NOMO-1 (cell line): Measurements from ENCODE around the gene SUV39H1.
"Not testable (repeated sequence)": the region's sequence is repeated elsewhere in the genome, so short reads cannot be mapped to it uniquely, and the experiment has no call there.

Experiments
- DNase-seq, 2 experiments: peaks; one replicate each; lab custom pipeline; 2025; ENCODE audit not compliant: unreplicated experiment in 2 of 2; lab: John Stamatoyannopoulos, UW

The SUV39H1 gene

DNA sequence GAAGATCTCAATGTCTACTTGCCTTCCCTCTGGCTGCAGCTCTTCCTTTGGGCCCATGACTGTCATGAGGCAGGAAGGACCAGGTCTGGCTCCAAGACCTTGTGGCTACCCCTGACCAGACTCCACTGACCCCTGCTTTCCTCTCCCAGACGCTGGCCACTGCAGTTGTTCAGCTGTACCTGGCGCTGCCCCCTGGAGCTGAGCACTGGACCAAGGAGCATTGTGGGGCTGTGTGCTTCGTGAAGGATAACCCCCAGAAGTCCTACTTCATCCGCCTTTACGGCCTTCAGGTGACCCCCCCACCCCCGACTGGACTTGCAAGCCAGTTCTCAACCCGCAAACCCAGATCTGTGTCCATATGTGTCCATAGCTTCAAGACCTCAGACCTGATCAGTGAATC is 12.4 kb upstream of the SUV39H1 start:
- no peak for DNase-seq

DNA sequence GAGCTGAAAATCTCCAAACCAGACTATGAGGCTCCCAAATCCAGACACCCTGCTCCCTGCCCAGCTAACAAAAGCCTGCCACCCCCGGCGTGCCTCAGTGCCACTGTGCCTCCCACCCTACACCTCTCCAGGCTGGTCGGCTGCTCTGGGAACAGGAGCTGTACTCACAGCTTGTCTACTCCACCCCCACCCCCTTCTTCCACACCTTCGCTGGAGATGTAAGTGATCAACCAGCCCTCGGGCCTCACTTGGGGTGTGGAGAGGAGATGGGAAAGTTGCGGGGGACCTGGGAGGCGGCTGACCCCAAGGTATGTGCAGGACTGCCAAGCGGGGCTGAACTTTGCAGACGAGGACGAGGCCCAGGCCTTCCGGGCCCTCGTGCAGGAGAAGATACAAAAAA is 11.1 kb upstream of the SUV39H1 start:
- no peak for DNase-seq

DNA sequence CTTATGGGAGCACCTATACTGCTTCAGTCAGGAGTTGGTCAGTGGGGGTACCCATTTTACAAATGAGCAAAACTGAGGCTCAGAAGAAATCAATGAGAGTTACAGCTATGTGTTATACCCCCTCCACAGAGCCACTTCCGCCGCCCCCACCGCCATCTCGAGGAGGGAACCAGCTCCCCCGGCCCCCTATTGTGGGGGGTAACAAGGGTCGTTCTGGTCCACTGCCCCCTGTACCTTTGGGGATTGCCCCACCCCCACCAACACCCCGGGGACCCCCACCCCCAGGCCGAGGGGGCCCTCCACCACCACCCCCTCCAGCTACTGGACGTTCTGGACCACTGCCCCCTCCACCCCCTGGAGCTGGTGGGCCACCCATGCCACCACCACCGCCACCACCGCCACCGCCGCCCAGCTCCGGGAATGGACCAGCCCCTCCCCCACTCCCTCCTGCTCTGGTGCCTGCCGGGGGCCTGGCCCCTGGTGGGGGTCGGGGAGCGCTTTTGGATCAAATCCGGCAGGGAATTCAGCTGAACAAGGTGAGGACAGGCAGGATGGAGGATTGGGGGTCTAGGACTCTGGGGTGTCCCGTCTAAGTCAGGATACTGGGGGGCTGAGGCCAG is 7.9 kb upstream of the SUV39H1 start:
- no peak for DNase-seq

DNA sequence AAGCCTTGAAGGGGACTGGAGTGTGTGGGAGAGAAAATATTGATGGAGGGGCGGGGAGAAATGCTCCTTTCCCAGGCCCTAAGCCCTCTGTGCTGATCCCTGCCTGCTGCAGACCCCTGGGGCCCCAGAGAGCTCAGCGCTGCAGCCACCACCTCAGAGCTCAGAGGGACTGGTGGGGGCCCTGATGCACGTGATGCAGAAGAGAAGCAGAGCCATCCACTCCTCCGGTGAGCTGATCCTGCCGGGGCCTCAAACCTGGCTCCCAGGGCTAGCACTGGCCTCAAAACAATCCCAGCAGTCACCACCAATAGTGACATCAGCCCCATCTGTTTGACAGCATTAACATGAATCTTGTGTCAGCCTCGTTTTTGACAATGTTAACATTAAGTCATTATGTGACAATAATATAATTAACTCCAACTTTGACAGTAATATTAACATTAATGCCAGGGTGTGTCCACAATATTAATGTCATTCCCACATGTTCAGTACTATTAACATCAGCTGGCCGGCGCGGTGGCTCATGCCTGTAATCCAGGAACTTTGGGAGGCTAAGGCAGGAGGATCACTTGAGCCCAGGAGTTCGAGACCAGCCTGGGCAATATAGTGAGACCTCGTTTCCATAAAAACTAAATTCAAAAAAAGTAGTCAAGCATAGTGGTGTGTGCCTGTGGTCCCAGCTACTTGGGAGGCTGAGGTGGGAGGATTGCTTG is 7.2 kb upstream of the SUV39H1 start:
- DNase-seq, result no peak

DNA sequence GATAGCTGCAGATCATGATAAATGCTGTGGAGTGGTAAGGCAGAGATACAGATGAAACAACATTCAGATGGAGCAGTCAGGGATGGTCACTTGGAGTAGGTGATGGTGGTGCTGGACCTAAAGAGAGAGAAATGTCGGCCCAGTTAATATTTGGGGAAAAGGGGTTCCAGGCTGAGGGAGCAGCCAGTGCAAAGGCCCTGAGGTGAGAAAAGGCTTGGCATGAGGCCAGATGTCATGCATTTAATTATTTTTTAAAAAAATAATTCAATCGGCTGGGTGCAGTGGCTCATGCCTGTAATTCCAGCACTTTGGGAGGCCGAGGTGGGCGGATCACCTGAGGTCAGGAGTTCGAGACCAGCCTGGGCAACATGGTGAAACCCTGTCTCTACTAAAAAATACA is 4.8 kb upstream of the SUV39H1 start:
- not testable (repeated sequence) for DNase-seq

DNA sequence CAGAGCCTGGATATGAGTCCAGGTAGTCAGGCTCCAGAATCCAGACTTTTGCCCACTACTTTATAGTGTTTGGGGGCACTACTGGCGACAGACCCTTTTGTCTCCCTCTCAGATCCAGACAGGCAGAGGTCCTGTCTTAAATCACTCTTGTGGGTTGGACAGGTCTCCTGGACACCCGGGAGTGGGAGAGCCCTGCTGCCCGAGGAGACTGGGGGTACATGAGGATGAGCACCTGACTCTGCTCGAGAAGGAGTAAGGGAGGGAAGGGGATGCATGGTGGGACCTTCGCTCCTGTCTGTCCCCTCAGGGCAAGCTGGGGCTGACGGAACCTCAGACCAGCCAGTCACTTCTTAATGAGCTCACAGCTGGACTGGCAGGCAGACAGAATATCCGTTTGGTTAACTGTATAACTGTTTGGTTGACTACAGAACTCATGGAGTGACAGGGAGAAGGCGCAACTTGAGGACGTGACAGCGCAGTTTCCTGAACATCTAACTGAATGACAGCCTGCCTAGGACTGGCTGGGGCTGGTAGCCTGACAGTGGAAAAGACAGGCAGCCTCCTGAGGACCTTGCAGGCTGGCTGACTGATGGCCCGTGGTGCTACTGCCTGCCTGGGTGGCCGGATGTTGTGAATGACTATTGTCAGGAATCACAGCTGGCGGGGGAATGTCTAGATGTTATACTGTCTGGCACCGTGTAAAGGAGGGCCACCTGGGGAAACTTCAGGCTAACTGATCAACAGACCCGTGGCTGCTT is 1.6 kb upstream of the SUV39H1 start:
- DNase-seq, result no peak

DNA sequence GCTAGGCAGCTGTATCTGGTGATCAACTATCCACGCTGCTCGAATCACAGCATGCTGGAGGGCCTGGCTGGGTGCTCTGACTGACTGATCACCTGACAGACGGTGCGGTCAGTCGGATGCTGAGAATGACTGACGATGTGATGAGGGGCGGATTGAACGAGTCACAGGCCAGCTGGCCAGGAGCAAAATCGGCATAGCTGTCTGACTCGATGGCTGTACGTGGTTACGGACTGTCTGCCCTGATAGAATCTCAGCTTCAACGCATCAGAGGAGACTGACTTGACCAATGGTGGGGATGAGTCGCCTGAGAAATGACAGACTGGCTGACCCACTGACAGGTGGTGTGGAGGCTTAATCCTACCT is 1.0 kb upstream of the SUV39H1 start:
- DNase-seq, result no peak

DNA sequence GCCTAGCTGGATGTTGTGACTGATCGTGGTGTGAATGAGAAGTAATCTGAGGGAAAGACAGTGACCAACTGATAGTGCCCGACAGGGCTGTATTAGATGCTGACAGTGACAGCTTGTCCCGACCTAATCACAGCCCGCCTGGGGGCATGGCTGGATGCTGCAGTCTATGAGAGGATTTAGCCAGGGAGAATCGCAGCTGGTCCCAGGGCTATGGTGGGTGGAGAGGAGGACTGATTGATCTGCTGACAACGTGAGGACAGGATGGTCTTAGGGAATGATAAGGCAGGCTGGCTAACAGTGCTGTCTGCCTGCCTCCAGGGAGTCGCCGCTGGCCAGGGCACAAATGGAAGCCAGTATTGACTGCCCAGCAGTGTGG is 621 bp upstream of the SUV39H1 start:
- no peak for DNase-seq

DNA sequence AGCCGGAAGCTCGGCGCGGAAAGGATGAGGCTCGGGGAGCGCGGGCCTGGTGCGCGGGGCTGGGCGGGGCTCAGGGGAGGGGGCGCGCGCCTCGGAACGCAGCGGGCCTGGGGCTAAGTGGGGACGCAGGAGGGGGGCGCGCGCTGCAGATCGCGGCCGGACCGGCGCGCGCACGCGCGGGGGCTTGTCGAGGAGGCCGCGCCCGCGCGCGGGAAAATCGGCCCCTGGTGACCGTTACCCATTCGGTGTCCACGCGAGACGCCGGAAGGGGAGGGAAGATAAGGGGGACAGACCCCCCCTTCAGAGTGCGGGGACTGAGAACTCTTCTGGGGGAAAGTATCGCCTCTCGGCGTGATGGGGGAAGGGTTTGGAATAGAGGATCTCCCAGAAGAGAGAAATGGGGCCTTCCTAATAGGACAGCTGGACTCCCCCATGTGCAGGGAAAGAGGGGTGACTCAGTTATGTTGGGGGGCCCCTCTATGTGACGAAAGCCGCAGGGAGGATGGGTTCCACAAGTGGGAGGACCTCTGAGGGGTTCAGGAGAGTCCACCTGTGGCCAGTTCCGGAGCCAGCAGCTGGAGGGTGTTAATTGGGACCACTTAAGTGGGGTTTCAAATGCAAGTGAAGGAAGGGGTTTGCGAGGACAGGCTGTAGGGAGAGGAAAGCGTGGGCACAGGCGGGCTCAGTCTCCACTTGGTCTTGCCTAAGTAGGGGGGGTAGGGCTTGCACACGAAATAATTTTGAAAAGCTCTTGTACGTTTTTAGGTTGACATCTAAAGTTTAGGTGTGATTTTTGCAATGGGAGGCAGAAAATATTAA is 584 bp downstream of the SUV39H1 start:
- DNase-seq, result peak in 1 of 2 experiments; percentile 23

DNA sequence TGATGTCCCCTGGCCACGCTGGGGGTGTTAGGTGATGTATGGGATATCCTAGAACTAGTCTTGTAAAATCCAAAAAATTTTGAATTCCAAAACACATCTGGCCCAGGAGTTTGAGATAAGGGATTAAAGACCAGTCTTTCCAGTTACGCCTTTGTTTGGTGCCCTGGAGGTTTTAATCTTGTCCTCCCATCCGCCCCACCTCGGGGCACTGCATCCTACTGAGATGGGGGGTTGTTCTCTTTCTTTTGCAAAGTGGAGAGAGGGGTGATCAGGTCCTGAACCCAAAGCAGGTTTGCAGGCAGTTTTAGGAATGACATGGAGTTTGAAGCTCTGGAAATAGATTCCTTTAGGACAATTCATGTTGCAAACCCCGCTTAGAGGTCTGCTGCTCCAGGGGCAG is 1.8 kb downstream of the SUV39H1 start:
- no peak for DNase-seq

DNA sequence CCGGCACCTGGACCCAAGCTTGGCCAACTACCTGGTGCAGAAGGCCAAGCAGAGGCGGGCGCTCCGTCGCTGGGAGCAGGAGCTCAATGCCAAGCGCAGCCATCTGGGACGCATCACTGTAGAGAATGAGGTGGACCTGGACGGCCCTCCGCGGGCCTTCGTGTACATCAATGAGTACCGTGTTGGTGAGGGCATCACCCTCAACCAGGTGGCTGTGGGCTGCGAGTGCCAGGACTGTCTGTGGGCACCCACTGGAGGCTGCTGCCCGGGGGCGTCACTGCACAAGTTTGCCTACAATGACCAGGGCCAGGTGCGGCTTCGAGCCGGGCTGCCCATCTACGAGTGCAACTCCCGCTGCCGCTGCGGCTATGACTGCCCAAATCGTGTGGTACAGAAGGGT is 3.7 kb downstream of the SUV39H1 start:
- DNase-seq, result no peak

DNA sequence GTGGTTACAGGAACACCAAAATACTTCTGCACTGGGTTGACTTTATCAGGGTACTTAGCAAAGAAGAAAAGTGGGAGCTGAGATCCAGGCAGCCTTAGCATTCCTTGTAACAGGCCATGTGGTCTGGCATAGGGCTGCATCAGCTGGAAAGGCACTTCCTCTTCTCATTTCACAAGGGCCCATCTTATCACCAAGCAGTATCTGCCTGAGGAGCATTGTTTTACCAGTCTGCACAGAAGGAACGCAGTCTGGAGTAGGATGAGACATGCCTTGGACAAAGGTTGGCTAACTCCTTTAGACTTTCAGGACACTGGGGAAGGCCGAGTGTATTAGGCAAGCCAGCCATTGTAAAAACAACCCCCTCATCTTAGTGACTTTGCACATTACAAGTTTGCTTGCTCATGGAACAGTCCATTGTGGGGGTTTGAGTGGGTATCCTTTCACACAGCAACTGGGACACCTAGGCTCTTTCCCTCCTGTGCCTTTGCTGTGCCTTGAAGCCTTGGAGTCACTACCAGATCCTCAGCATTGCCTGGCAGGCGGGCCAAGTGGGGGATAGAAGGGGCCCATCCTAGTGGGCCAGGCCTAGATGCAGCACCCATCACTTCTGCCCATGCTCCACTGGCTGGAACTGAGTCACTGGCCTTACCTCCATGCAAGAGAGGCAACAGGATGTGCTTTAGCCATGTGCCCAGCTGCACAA is 4.6 kb downstream of the SUV39H1 start:
- no peak for DNase-seq

DNA sequence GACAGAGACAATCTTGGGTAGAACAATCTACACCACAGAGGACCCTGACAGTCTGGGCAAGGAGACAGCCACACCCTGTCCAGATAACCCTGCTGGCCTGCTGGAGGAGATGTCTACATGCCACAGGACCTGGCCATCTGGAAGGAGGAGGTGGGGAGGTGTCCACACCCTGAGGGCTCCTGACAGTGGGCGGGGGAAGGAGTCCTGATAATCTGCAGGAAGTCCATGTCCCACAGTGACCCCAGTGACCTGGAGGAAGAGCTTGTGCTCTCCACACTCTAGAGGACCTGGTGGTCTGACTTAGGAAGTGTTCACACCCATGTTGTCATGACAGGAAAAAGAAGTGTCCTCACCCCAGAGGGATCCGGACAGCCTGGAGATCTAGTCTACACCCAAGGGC is 5.5 kb downstream of the SUV39H1 start:
- DNase-seq, result no peak

DNA sequence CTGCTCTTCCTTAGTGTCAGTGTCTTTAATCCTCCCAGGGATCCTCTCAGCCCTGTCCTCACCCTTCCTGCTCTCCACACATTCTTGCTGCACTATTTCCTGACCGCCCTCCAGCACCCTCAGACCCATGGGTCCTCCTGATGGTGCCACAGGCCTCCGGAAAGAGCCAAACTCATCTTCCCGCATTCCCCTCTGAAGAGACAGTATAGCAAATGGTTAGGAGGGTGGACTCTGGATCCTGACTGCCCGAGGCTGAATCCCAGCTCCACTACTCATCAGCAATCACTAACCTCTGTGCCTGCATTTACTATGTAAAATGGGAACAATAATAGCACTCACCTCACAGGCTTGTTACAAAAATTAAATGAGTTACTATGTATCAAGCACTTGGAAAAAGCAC is 6.2 kb downstream of the SUV39H1 start:
- DNase-seq, result no peak

DNA sequence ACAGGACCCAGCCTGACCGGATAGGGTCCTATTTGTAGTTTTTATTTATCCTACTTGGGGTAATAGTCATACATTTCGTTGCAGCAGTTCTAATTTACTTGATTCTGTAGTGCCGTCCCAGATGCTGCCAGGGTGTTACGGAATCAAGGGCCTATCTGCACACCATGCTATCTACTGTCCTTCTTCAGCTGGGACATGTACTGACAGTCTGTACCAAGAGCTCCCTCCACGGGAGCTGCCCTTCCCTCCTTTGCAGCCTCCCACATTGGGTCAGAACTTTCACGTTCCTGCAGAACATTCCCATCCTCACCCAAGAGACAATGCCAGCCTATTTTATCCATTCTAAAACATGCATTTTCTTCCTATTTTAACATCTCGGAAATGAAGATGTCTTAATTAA is 6.7 kb downstream of the SUV39H1 start:
- no peak for DNase-seq

DNA sequence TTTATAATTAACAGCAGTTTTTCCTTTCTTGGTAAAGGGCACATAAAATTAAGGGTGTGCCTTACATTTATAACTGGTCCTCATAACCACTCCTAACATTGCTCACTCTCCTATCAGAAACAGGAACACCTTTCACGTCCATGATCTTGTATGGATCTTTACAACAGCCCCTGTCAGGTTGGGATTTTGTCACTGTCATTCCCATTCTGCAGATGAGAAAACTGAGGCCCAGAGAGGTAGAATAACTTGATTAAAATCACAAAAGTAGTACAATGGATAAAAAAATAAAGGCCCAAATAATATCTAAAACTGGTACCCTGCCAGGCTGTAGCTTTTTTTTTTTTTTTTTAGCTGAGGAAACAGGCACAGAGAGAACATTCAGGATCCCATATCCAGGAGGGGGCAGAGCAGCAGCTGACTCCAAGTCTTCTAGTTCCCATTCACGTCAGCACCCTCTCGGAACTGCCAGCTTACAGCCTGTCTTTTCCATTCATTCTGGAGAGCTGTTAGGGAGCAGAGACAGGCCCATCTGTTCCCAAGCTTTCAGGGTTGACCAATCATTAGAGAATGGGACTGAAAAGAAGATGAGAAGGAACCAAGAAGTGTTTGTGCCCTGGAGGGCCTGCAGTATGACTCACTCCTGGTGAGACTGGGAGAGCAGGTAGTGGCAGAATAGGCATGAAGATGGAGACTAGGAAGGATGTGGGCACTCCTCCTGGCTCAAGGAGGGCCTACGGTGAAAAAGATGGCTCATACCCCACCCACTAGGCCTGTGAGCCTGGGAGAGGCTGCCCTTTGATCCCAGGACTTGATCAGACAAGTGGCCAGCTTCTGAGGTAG is 7.3 kb downstream of the SUV39H1 start:
- no peak for DNase-seq

DNA sequence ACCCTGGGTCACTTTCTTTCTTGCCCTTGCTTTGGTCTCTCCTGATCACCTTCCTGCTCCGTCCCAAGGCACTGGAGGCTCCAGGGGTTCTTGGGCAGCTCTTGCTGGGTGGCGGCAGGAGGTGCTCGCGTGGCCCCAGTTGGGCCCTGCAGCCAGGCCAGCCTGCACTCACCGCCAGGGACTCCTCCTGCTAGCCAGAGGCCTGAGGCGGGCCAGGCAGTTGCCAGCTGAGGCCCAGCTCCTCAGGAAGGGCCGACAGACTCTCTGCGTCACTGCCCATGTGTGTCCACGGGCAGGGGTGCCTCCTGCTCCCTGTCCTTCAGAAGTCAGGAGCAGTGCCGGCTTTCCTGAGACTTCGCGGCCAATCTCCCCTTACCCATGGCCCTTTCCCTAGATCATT is 9.3 kb downstream of the SUV39H1 start:
- no peak for DNase-seq

DNA sequence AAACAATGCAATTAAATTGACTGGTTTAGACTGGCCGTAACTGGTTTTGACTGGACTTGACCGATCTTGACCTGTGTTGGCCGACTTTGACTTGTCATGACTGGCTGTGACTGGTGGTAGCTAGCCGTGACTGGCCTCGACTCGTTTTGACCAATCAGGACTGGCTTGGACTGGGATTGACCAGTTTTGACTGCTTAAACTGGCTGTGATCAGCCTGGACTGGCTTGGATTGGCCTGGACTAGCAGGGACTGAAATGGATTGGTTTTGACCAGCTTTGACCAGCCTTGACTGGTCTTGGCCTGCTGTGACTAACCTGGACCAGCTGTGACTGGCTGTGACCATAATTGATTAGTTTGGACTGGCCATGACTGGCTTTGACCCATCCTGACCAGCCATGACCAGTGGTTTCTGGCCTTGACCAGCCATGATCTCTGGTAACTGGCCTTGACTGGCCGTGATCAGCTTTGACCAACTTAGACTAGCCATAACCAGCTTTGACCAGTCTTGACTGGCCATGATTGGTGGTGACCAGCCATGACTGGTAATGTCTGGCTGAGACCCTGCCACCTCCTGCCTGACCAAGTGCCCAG is 13.1 kb downstream of the SUV39H1 start:
- no peak for DNase-seq

DNA sequence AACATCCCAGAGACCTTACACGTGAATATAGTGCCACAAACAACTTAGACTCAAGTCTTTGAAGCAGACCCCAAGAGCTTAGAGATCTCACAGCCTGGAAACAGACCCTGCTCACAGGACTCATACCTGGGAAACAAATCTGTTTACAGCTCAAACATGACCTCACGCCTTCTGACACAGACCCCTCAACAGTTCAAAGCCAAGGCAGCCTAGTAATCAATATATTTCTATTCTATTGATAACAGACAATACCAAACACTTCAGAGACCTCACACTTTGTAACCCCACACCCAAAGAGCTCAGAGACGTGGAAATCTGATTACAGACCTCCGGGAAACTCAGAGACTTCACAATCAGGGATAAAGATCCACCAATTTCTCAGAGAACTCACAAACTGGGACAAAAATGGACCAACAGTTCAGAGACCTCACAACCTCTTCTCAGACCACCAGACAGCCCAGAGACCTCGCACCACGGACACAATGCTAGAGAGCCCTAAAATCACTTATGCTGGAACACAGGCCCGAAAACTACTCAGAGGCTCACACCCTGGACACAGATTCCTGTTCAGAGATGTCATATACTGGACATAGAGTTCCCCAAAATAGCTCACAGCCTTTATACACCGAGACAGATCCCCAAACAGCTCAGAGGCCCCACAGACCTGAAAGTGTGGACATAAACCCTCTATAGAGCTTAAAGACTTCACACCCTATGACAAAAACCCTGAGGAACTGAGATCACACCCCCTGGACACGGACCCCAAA is 14.8 kb downstream of the SUV39H1 start:
- no peak for DNase-seq
